ENCODE results near the gene TRAK2.
"Not testable (repeated sequence)": the region's sequence is repeated elsewhere in the genome, so short reads cannot be mapped to it uniquely, and the experiment has no call there.

DNA sequence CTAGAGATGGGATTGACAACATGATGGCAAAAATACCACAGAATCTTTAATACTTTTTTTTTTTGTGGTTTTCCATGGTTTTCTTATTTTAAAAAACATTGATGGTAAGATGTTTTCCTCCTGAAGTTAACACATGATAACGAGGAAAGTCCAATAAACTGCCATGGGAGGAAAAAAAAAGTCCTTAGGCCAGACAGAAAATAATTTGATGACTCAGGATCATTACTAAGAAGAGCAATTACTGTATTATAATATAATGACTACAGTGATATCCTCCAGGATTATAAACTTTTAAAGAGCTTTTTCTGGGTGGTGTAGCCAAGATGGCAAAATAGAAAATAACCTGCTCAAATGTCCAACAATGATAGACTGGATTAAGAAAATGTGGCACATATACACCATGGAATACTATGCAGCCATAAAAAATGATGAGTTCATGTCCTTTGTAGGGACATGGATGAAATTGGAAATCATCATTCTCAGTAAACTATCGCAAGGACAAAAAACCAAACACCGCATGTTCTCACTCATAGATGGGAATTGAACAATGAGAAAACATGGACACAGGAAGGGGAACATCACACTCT, 11.8 kb downstream of the TRAK2 start:
- not testable (repeated sequence) for TF ChIP-seq STAT1 (IDR thresholded peaks at IDR 0.05; ENCODE audit: unreplicated experiment); JUNB (IDR thresholded peaks at IDR 0.05; ENCODE audit: unreplicated experiment); POLR2AphosphoS5 (IDR thresholded peaks at IDR 0.05; ENCODE audit: low read depth)
- TF ChIP-seq, protein P1, sequence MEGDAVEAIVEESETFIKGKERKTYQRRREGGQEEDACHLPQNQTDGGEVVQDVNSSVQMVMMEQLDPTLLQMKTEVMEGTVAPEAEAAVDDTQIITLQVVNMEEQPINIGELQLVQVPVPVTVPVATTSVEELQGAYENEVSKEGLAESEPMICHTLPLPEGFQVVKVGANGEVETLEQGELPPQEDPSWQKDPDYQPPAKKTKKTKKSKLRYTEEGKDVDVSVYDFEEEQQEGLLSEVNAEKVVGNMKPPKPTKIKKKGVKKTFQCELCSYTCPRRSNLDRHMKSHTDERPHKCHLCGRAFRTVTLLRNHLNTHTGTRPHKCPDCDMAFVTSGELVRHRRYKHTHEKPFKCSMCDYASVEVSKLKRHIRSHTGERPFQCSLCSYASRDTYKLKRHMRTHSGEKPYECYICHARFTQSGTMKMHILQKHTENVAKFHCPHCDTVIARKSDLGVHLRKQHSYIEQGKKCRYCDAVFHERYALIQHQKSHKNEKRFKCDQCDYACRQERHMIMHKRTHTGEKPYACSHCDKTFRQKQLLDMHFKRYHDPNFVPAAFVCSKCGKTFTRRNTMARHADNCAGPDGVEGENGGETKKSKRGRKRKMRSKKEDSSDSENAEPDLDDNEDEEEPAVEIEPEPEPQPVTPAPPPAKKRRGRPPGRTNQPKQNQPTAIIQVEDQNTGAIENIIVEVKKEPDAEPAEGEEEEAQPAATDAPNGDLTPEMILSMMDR (conservative IDR thresholded peaks at IDR 0.05; ENCODE audit: low read depth in 2 of 2), result not testable (repeated sequence)

Measured in GM23338 (cell line).